Skin epidermis (tissue), 12 donors: Measurements from ENCODE around the gene PTPRN2.
"Not testable (repeated sequence)": the region's sequence is repeated elsewhere in the genome, so short reads cannot be mapped to it uniquely, and the experiment has no call there.

Experiments used
- H3K27ac ChIP-seq, 21 experiments: fragments of 200-600 bp; sonication (generic) in 11 of 21; one replicate each; pipeline ENCODE4 v1.5.0; 2020; ENCODE audit warnings: mild to moderate bottlenecking in 3 of 21, inconsistent platforms in 2 of 21, moderate library complexity in 2 of 21
- H3K4me3 ChIP-seq, 7 experiments: fragments of 200-600 bp; sonication (generic) in 2 of 7; one replicate each; pipeline ENCODE4 v1.5.0; 2020; ENCODE audit warnings: inconsistent platforms in 2 of 7, mild to moderate bottlenecking in 2 of 7, moderate library complexity in 1 of 7

The PTPRN2 gene

GRCh38 chr7:158396982-158397862, 190.4 kb downstream of the PTPRN2 start:
- no peak overlapping the region for H3K4me3 ChIP-seq
- no peak overlapping the region for H3K27ac ChIP-seq

- Histone ChIP-seq H3K4me3 (no peak overlapping the region), H3K27ac (no peak overlapping the region)
These were observed 191.2 kb downstream of the PTPRN2 start for GRCh38 chr7:158396301-158396905.

DNA sequence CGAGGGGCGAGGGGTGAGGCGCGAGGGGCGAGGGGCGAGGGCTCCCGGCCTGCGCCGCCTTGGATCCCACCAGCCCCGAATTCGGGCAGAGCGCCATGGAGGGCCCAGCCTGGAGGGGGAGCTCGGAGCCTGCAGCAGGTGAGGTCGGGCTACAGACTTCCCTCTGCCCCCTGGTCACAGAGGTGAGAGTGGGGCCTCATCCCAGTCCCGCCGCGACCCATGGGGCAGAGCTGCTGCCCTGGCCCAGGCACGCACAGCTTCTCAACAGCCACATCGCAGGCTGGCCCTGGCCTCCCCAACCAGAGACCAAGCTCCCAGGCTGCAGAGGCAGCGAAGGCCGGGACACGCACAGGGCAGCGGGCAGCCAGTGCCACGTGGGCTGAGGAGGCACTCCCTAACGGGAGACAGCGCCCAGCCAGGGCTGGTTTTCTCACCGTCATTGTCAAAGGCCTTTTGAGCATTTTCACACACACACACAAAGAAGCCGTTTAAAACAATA, 191.8 kb downstream of the PTPRN2 start:
- Histone ChIP-seq H3K4me3 (no peak overlapping the region), H3K27ac (no peak overlapping the region)

- no peak overlapping the region for H3K27ac ChIP-seq
- no peak overlapping the region for H3K4me3 ChIP-seq
These were observed 192.3 kb downstream of the PTPRN2 start for GRCh38 chr7:158395349-158395748.

GRCh38 chr7:158394936-158395335, 192.7 kb downstream of the PTPRN2 start:
- no peak overlapping the region for H3K4me3 ChIP-seq
- no peak overlapping the region for H3K27ac ChIP-seq

DNA sequence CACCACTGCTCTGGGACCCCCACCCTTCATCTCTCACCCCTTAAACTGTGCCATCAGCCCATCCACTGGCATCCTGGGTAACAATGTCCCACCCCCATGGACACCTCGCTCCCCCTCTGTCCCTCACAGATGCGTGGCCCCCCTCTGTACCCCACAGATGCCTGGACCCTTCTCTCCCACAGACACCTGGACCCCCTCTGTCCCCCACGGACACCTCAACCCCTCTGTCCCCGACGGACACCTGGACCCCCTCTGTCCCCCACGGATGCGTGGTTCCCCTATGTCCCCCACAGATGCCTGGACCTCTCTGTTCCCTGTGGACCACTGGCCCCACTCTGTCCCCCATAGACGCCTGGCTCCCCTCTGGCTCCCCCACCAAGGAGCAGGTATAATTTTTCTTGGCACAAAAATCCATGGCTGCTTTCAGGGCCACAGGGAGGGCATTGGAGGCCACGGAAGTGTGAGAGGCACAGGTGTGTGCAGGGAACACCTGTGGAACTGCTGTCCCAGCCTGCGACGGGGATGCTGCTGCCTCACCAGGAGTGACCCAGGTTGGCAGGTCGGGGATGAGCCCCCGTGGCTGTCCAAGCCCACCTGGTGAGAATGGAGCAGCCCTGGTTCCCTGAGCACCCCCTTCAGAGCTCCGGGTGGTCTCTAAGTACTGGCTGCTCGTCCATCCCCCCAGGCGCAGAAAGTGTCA, 193.5 kb downstream of the PTPRN2 start:
- H3K27ac ChIP-seq, result no peak overlapping the region
- no peak overlapping the region for H3K4me3 ChIP-seq

- Histone ChIP-seq H3K4me3 (no peak overlapping the region), H3K27ac (no peak overlapping the region)
These were observed 195.4 kb downstream of the PTPRN2 start for GRCh38 chr7:158392251-158392650.

DNA sequence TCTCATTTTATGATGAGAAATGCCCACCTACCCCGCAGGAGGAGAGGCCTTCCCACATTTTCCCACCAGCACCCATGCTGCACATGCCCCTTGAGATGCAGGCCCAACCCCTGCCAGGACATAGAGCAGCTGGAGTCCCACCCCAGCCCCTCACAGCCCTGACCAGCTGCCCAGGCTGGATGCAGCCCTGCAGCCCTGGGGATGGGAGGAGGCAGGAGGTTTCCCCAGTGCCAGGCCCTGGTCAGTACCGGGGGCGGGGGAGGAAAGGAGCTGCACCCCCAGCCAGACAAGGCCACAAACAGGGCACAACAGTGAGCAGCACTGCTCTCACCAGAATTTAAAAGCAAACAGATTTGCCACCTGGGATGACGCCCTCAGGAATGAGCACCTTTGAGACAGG, 196.1 kb downstream of the PTPRN2 start:
- Histone ChIP-seq H3K27ac (no peak overlapping the region), H3K4me3 (no peak overlapping the region)

DNA sequence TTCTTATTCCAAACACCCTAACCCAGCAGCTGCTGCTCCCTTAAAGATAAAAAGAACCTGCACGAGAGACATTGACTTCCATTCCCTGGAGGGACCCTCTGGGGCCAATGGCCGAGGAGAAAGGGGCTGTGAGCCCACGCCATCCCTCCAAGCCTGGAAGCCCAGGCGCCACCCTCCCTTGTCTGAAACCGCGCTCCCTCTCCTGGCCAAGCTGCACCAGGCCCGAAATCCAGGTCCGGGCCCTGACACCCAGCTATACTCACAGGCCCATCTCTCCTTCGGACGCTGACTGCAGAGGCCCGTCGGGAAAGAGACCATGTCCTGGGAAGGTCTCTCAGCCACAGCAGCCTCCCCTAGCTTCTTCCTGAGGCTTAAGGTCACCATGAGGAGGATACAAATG, 196.5 kb downstream of the PTPRN2 start:
- H3K27ac ChIP-seq, result no peak overlapping the region
- H3K4me3 ChIP-seq, result no peak overlapping the region

DNA sequence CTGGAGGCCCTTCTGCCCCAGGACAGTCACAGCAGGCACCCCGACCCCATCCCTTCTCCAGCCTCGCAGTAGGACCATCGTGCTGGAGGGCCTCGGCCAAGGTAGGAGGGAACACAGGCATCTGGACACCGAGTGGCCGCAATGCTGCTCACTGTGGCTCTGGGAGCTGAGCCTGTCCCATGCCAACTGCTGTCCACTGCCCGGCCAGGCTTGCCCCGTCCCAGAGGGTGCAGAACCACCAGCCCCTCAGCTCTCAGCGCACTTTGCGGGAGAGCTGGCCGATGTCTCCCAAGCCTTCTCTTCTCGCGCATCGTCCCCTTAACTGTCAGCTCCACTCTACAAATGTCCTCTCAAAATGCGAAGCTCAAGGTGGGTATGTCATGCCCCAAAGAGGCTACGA, 197.2 kb downstream of the PTPRN2 start:
- no peak overlapping the region for H3K4me3 ChIP-seq

DNA sequence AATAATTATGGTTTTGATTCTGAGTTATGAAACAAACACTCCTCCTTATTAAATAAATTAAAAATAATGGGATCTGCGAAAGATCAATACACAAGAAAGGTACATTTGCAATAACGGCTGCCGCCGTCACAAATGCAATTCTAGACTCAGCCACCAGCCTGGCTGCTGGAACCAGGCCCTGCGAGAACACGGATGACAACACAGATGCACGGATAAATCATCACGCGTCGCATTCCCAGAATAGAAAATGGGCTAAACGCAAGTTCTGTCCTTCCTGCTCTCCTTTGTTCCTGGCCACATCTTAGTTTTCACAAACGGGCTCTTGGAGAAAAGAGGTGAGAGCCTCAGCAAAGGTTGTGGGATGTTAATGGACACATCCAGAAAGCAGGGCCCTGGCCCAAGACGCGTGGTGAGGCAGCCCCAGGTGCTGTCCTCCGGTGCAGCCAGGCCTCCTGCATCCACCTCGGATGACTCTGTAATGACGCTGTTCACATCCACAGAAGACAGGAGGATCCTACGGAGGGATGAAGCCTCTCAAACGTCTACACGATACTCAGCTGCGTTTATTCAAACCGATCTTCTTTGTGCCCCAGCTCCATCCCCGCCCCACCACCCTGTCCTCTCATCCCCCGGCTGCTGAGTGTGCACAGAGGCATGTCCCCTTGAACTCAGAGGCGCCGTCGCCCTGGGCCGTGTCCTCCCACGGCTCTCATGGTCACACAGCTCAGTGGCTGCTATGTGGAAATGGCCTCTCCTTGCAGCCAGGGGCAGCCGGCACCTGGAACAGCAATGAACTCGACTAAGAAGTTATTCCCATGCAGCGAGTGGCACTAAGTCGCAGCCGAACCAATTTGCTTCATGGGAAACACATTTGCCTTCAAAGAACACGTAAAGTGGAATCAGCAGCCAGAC, 197.9 kb downstream of the PTPRN2 start:
- Histone ChIP-seq H3K27ac (no peak overlapping the region), H3K4me3 (no peak overlapping the region)

More for the DNA sequence above, 197.2 kb downstream of the PTPRN2 start:
- no peak overlapping the region for H3K27ac ChIP-seq

GRCh38 chr7:158388928-158389327, 198.7 kb downstream of the PTPRN2 start:
- Histone ChIP-seq H3K27ac (no peak overlapping the region), H3K4me3 (no peak overlapping the region)

DNA sequence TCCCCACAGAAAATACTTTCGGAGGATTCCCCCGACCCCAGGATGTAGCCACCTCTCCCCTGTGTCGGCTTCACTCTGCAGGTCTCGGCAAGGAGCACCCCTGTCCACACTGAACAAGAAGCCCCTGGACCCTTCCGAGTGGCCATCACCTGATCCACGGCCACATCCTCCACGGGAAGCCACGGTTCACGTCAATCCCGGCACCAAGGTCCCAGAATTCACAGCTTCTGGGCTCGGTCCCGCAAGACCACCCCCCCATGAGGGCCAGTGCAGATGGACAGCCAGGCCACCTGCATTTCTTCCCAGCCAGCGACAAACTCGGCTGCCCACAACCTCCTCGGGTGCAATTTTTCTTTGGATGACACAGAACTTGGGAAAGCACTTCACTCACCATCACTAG, 199.6 kb downstream of the PTPRN2 start:
- H3K27ac ChIP-seq, result no peak overlapping the region
- no peak overlapping the region for H3K4me3 ChIP-seq

GRCh38 chr7:158387546-158387891, 200.1 kb downstream of the PTPRN2 start:
- Histone ChIP-seq H3K4me3 (no peak overlapping the region), H3K27ac (no peak overlapping the region)

GRCh38 chr7:158386866-158387545, 200.6 kb downstream of the PTPRN2 start:
- no peak overlapping the region for H3K4me3 ChIP-seq
- no peak overlapping the region for H3K27ac ChIP-seq

- Histone ChIP-seq H3K27ac (no peak overlapping the region), H3K4me3 (no peak overlapping the region)
These were observed 201.3 kb downstream of the PTPRN2 start for GRCh38 chr7:158386355-158386618.

GRCh38 chr7:158385496-158386354, 201.9 kb downstream of the PTPRN2 start:
- H3K4me3 ChIP-seq, H3K27ac ChIP-seq: not testable (repeated sequence)

DNA sequence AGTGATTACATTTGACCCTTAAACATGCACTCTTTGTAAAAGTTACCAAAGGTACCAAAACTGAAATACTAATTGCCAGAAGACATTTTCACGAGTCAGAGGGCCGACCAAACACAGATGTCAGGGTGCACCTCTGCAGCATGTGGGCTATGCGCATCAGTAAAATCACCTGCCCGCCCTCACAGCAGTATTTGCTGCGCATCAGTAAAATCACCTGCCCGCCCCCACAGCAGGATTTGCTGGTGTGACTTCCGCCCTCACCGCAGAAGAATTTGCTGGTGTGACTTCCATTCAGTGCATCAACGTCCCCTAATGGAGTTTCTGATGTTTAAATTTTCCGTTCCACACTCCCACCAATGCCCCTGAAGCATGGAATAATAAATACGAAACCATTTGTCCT, 202.9 kb downstream of the PTPRN2 start:
- Histone ChIP-seq H3K4me3 (no peak overlapping the region), H3K27ac (no peak overlapping the region)

- no peak overlapping the region for H3K27ac ChIP-seq
These were observed 204.0 kb downstream of the PTPRN2 start for GRCh38 chr7:158383665-158384064.

More at GRCh38 chr7:158383665-158384064, 204.0 kb downstream of the PTPRN2 start:
- H3K4me3 ChIP-seq, result no peak overlapping the region
